ENCODE results near the gene GASK1A. TPM values are rescaled to one million over a fixed set of nuclear protein-coding genes. Genes with fewer than 3 reads are reported as not detected.

GASK1A gene
- polyA plus RNA-seq, 1 experiment: 0.78 TPM

DNA sequence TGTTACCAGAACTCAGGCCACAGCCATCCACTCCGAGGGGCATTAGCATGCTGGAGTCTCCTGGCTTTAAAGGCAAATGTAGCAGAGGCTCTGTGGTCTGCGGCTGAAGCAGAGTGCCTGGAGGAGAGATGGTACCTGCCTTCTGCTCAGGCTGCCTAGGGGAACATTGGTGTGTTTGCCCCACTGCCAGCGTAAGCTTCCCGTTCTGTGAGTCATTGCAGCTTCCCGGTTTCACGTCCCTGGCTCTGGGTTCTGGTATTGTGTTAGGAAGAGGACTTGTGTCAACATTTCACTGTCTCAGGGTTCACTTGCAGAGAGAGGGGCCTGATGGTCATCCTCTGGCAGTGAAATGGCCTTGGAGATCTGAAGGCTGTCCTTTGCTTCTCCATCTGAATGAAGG, 1.8 kb downstream of the GASK1A start:
- no peaks in the 10 kb centered on the region for H3K36me3 ChIP-seq (ENCODE audit: control insufficient read depth, insufficient read depth, low read length)
- H3K4me3 ChIP-seq (ENCODE audit: low read depth, low read length): no peak overlapping the region
- ChIA-PET POLR2A (no interaction called here), CTCF (interaction anchor here (1.0 to 1.4 kb wide), 2 partner anchors 18 to 19 kb away, joined by 3 read pairs; no protein-coding TSS in a partner anchor)
- H3K27me3 ChIP-seq (ENCODE audit: control insufficient read depth, insufficient read depth, low read length): peaks cover 17% of the 10 kb centered on the region
- DNase-seq (ENCODE audit: low read depth): no peak
- TF ChIP-seq, protein P1, sequence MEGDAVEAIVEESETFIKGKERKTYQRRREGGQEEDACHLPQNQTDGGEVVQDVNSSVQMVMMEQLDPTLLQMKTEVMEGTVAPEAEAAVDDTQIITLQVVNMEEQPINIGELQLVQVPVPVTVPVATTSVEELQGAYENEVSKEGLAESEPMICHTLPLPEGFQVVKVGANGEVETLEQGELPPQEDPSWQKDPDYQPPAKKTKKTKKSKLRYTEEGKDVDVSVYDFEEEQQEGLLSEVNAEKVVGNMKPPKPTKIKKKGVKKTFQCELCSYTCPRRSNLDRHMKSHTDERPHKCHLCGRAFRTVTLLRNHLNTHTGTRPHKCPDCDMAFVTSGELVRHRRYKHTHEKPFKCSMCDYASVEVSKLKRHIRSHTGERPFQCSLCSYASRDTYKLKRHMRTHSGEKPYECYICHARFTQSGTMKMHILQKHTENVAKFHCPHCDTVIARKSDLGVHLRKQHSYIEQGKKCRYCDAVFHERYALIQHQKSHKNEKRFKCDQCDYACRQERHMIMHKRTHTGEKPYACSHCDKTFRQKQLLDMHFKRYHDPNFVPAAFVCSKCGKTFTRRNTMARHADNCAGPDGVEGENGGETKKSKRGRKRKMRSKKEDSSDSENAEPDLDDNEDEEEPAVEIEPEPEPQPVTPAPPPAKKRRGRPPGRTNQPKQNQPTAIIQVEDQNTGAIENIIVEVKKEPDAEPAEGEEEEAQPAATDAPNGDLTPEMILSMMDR (IDR thresholded peaks at IDR 0.05; ENCODE audit: insufficient read depth, low read depth, low read length): no peak

DNA sequence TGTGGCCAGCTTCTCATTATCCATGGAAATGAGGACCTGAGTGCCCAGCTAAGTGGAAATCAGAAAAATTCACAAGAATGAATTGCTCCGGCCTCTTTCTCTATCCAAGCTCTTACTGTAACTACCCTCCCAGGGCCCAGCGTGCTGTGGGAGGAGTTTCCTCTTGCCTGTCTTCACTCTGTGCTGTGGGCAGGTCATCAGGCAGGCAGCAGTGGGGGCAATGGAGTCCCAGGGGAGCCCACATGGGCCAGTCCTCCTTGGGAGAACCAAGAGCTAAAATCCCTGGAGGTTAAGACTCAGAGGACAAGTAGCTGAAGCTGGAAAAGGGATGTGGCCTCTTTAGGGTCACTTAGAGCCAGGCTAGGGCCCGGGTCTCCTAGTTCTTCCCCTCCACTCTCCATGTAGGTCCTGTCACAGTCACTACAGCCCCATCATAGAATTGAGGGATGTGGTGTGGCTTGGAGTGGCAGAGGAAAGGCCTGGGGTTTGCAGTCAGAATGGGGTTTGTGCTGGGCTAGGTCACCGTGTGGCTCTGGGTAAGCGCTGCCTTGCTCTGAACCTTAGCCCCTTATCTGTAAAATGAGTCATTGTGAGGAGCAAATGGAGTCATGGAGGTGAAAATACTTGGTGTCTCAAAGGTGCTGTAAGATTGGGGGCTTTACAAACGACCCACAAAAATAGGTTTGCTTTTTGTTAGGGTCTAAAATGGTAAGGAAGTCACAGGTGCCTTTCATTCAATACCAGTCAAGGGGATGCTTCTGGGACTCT, 3.7 kb downstream of the GASK1A start:
- Histone ChIP-seq H3K36me3 (ENCODE audit: control insufficient read depth, insufficient read depth, low read length) (no peaks in the 10 kb centered on the region), H3K4me3 (ENCODE audit: low read depth, low read length) (no peak overlapping the region), H3K27me3 (ENCODE audit: control insufficient read depth, insufficient read depth, low read length) (peaks cover 17% of the 10 kb centered on the region)
- CTCF ChIA-PET: interaction anchor here (1.0 kb wide), 1 partner anchor 21 kb away, joined by 3 read pairs; no protein-coding TSS in a partner anchor
- no peak for DNase-seq (ENCODE audit: low read depth)
- TF ChIP-seq, protein P1 (IDR thresholded peaks at IDR 0.05; ENCODE audit: insufficient read depth, low read depth, low read length): no peak
- POLR2A ChIA-PET: no interaction called here

DNA sequence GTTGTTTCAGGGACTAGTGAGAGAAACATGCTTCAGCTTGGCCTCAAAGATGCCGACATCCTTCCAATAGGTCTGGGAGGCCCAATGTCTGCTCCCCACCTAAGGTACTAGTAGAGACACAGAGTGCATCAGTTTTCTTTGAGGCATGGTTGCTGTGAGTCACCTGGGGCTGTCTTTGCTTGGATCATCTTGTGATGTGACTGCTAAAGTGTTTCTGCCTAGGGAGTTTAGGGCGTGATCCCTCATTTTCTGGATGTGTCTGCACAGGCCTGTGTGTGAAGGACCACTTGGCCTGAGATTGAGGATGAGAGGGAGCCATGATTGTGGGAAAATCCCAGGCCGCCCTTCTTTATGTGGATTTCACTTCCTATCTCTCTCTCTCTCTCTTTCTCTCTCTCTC, 4.8 kb downstream of the GASK1A start:
- DNase-seq (ENCODE audit: low read depth): no peak
- ChIA-PET CTCF (no interaction called here), POLR2A (no interaction called here)
- H3K27me3 ChIP-seq (ENCODE audit: control insufficient read depth, insufficient read depth, low read length): peaks cover 14% of the 10 kb centered on the region
- no peak overlapping the region for H3K4me3 ChIP-seq (ENCODE audit: low read depth, low read length)
- no peaks in the 10 kb centered on the region for H3K36me3 ChIP-seq (ENCODE audit: control insufficient read depth, insufficient read depth, low read length)
- TF ChIP-seq, protein P1 (IDR thresholded peaks at IDR 0.05; ENCODE audit: insufficient read depth, low read depth, low read length): no peak

DNA sequence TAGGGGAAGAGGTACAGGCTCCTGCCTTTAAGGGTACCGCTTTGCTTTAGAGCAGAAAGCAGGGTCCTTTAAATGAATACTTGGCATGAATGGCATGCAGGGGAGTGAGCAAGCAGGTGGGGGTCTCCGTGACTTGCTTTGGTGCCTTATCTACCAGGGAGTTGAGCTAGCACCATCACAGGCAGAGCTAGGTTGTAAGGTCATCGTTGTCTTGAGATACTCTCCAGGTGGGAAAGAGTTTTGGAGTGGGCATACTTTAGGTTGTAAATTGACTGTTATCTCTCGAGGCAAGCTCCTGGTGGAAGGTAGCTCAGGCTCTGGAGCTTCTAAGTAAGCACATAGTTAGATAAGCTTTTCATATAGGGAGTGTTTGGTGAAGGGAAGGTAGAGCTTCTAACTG, 5.6 kb downstream of the GASK1A start:
- no peak for DNase-seq (ENCODE audit: low read depth)
- POLR2A ChIA-PET: no interaction called here
- CTCF ChIA-PET: no interaction called here
- TF ChIP-seq, protein P1 (IDR thresholded peaks at IDR 0.05; ENCODE audit: insufficient read depth, low read depth, low read length): no peak
- Histone ChIP-seq H3K27me3 (ENCODE audit: control insufficient read depth, insufficient read depth, low read length) (peaks cover 11% of the 10 kb centered on the region), H3K4me3 (ENCODE audit: low read depth, low read length) (no peak overlapping the region), H3K36me3 (ENCODE audit: control insufficient read depth, insufficient read depth, low read length) (no peaks in the 10 kb centered on the region)

DNA sequence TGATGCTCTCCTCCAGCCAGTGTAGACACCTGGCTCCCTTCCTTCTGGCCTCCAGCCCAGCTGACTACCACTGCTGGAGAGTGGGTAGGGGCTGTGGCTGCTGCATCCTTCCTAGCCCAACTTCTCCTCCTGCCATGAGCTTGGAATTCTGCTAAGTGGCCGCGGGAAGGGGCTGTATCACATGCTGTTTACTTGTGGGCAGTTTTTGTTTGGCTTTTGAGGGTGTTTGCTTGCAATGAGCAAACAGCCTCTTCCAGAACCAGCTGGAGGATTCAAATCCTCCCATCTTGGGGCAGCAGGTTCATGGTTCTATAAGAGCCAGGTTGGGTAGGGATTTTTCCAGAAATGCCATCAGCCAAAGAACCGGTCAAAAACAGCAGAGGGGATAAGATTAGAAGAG, 9.0 kb downstream of the GASK1A start:
- ChIA-PET POLR2A (no interaction called here), CTCF (interaction anchor here (1.4 kb wide), 1 partner anchor 26 kb away, joined by 5 read pairs; no protein-coding TSS in a partner anchor)
- no peak overlapping the region for H3K4me3 ChIP-seq (ENCODE audit: low read depth, low read length)
- no peaks in the 10 kb centered on the region for H3K36me3 ChIP-seq (ENCODE audit: control insufficient read depth, insufficient read depth, low read length)
- TF ChIP-seq, protein P1 (IDR thresholded peaks at IDR 0.05; ENCODE audit: insufficient read depth, low read depth, low read length): no peak
- no peaks in the 10 kb centered on the region for H3K27me3 ChIP-seq (ENCODE audit: control insufficient read depth, insufficient read depth, low read length)
- no peak for DNase-seq (ENCODE audit: low read depth)
